HG02852 (cell line): ENCODE measurements around the gene C1QTNF2.

Source experiments
- ATAC-seq: cut with Tn5 transposase; IDR thresholded peaks from one replicate; pipeline ENCODE4 v1.9.1; 2021; ENCODE audit warnings: mild to moderate bottlenecking, moderate library complexity; ENCODE audit not compliant: unreplicated experiment

The C1QTNF2 gene

DNA sequence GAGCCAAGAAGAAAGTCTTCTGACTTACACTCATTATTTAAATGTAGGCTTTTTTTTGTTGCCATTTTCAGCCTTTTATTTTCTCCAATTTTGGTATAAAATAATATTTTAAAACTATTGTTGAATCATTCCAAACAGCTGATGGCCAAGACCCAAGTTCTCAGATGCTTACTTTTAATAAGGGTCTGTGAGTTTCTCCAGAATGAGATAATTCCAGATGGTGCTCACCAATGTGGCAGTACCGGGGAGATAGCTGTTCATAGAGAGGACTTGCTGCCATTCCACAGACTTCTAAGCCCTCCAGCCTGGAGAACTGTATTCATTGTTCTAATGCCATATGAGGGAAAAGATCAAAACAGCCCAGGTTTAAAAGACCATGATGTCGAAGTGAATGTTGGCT is 5.3 kb upstream of the C1QTNF2 start:
- no peak for ATAC-seq

DNA sequence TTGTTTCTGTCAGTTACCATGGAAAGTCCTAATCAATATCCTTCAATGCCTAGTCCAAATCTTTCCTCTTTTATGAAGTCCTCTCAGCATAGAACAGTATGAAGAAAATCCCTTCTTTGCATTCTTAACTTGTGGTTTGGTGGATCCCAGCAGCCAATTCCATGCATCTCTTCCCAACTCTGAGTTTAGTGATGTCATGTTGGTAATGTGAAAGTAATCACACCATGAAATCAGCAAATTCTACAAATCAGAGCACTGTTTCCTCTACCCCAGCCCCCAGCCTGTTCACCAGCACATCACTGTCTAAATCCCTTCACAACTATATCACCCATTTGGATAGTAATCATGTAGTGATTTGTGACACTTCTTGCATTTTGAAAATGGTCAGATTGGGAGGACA is 4.7 kb upstream of the C1QTNF2 start:
- no peak for ATAC-seq

DNA sequence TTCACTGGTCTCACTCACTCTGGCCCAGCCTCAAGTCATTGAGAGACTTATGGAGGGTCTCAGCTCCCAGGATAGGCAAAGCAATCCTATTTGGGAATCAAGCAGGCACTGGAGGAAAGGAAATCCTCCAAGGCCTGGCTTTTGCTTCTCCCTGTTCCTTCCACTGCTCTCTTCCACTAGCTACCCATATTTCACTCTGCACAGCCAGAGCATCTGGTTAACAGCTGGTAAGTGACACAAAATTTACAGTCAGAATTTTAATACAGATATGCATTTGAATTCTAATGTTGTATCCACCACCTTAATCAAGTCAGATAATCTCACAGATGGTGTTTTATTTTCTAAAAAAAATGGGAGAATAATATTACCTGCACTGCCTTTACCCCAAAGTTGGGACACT is 868 bp upstream of the C1QTNF2 start:
- no peak for ATAC-seq

DNA sequence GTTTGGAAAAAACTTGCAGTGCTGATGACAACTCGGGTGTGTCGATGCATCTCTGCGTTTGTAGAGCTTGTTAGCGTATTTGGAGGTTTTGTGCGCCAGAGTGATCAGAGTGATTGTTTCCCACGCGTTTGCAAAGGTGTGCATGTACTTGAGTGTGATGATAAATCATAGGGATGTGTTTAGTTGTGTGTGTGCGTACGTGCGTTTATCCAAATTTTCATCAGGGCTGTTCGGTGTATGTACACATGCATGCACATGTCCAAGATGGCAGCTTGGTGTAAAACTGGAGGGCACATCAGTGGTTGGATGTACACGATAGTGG is 248 bp upstream of the C1QTNF2 start:
- no peak for ATAC-seq

DNA sequence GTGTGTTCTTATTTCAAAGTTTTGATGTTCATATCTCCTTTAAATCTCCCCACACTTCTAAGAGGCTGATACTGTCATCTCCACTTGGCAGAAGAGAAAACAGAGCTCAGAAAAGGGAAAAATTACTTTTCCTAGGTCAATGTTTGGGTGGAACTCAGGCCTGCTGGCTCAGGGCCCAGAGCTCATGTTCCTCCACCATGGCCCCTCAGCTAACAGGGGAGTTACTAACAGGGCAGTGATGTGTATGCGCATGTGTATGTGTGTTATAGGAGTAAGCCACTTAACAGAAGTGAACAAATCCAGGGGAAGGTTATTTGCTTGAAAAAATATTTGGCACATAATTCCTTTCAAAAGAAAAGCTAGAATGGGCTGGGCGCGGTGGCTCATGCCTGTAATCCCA is 2.5 kb downstream of the C1QTNF2 start:
- no peak for ATAC-seq

DNA sequence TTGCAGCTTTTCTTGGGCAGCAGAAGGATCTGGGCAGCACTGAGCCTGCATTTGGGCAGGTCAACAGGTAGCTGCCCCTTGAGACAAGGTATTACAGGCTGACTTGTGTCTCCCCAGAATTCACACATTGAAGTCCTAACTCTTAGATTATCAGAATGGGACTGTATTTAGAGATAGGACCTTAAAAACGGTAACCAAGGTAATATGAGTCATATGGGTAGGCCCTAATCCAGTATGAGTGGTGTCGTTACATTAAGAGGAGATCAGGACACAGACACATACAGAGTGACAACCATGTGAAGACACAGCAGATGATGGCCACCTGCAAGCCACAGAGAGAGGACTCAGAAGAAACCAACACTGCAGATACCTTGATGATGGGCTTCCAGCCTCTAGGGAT is 3.2 kb downstream of the C1QTNF2 start:
- ATAC-seq: no peak

DNA sequence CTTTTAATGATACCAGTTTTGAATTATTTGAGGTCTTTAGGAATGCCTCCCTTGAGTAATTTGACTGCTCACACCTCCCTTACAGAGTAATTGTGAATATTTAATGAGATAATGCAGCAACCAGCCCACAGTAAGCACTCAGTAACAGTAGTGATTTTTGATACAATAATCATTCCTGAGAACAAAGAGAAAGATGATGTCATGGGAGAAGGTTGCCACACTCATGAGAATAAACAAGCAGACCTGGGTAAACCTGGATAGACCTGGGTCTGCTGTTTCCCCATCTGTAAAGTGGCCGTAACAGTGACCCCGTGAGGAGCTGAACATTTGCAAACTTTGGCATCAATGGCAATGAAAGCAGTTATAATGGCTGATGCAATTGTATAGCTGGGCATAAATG is 4.2 kb downstream of the C1QTNF2 start:
- no peak for ATAC-seq

DNA sequence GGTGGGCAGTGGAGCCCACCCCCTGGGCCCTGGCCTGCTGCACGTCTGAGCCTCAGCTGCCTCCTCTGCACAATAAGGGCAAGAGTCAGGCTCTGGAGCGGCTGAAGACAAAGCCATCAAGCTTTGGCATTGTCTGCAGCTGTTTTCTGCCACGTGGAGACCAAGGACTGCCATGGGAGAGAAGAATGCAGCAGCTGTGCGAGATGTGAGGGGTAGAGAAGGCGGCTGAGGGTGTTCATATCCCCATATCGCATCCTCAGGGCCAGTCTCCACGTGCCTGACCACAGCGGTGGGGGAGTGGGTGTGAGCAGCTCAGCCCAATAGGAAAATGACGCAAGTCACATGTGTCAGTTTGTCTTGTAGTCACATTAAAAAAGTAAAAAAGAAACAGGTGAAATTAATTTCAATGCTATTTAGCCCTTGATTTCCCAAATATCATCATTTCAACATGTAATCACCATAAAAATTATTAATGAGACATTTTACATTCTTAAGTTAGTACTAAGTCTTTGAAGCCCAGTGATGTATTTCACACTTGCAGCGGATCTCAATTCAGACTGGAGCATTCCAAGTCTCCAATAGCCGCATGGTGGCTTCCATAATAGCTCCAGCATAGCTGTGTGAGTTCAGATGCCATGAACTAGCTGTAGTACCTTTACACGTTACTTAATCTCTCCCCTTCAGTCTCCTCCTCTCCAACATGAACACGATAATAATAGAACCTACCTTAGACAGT is 6.6 kb downstream of the C1QTNF2 start:
- no peak for ATAC-seq

DNA sequence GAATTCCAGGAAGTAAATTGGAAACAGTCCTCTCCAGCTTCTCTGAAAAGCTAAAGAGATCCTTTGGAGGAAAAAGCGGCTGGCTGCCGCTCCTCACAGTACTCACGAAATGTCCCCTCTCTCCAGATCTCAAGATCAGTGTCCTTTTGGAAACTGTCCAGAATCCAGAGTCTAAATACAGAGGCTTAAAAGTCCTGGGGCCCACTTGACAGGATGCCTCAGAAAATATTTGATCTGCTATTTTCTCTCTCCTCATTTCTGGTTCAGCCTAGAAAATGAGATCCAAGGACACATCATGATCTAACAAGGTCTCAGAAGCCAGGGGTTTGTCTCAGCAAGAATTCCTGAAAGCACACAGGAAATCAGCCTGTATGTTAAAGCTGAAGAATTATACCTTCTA is 7.2 kb downstream of the C1QTNF2 start:
- ATAC-seq: no peak

DNA sequence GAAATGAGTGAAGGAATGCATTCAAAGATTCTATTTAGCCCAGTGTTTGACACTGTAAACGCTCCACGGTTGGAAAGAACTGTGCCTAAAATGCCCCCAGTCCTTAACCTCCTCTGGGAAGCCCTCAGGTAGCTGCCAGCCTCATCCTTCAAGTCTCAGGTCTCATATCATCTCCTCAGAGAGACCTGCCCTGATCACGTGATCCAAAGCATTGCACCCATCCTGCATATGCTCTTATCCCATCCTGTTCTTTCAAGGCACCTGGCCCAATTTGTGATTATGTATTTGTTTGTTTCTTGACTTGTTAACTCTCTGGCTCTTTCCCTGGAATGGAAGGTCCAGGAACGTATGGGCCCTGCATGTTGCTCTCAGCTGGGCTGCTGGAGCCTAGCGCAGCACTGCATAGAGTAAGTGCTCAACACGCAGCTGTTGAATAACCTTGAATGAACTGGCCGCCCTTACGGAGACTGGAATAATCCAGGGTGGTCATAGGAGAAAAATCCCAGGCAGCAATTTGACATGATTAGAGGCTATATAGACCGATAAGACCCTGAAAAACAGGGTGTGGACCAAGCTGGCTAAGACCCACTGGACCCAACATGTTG is 8.7 kb downstream of the C1QTNF2 start:
- no peak for ATAC-seq

DNA sequence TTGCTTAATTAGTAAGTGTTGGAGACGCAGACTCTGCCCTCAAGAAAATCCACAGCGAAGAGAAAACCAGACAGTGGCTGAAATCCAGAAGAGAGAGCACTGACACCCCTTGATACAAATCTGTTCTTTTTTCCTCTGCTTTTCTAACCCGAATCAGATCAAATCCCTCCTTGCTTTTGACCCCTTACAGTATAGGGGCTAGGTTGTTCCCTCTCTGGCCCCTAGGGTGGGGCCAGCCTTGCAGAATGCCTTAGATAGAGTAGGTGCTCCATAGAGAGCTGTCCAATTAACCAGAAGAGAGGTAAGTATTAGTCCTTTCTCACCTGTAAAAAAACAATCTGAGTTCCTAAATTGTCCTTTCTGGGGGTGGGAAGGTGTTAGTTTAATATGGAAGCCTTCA is 10.1 kb downstream of the C1QTNF2 start:
- no peak for ATAC-seq

DNA sequence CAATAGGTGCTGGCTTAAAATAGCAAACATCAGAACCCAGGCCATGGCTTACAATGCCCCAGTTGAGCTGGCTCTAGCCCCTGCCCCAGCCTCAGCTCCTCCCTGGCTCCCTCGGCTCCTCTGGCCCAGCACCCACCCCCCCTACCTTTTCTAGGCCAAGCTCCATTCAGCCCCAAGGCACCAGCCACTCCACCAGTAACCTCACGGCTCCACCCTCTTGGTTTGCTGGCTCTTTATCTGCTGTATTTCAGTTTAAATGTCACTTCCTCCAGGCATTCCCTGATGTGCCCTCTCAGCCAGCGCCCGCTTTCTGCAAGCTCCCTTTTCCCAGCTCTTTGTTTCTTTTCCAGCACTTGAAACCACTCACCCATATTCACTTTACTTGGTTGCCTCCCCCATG is 10.6 kb downstream of the C1QTNF2 start:
- ATAC-seq: no peak

DNA sequence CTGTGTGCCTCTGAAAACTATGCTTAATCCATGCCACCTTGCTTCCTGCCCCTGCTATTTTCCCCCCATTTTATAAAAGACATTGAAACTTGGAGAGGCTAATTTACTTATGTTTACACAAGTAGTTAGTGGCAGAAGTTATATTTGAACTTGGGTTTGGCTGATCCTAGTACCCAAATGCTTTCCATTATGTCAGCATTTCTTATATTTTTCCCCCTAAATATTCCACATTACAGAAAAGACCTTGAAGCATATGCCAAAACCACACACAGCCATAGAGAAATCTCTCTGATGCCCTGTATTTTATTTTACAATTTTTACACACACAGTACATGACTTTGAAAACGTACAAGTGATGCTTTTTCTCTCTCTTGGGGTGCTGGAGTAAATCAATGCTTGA is 11.2 kb downstream of the C1QTNF2 start:
- no peak for ATAC-seq

DNA sequence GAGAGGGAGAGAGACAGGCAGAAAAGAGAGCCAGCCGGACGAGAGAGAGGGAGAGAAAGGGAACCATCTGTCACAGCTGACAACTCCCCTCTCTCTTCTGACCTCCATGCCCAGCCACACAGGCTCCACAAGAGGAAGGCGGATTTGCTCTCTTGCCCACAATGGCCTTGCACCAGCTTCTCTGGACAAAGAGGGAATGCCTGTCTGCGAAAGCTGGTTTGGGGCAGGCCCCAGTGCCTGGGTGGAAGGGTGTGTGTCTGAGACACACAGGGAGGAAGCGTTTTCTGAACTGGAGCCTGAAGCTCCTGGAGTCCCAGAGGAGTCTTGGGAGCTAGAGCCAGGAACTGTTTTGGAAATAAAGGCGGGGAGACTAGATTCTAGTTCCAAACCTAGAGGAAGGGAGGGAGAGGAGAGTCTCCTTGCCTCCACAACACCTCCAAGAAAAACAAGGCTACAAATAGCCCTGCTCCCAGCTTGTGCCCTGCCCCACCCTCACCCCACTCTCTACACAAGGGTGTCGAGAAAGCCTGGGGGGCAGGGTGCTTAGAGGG is 12.5 kb downstream of the C1QTNF2 start:
- no peak for ATAC-seq

DNA sequence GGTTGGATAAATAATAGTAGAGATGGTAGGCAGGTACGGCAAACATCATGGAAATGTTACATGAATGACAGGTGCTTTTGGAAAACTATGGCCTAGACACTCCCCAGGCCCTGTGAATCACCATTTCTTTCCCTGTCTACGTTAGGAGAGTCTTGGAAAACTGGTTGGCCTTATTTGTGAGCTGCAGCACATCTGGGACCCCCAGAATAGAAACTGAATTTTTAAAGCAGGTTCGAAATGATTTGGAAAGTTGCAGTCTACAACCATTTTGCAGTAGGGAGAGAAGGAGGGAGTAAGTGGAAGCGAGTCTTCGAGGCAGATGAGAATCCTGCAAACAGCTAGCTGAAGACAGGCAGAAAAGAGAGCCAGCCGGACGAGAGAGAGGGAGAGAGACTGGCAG is 13.0 kb downstream of the C1QTNF2 start:
- ATAC-seq: no peak

DNA sequence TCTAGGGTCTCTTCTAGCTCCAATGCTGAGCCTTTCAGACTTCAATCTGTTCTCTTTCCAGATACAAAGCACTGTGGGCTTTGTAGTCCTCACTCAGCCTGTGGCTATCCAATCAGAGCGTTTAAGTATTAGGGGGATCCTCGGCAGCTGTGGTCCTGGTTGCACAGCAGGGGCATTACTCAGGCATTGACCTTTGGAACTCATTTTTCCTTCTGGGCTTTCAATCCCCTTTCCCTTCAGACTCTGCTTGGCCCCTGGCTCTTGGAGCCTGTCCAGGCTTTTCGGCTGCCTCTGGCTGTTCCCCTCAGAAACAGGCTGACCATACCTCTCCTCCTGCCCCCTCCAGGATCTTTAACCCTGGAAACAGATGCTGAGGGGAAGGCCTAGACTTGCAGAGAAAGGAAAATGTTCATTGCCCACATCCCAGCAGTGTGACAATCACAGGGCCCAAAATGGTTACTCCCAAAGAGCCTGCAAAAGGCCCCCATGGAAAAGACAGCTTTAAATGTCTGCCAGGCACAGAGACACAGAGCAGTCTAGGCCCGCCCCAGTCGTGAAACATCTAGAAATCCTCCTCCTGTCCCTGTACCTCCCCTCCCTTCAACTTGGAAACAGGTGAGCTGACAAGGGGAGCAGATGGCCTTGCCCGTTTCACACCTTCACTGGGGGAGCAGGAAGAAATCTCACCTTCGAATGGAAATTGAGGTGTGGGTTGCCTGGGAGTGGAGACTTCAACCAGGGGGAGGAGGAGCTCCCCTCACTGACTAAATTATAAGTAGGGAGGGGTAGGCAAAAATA is 13.7 kb downstream of the C1QTNF2 start:
- ATAC-seq: no peak

DNA sequence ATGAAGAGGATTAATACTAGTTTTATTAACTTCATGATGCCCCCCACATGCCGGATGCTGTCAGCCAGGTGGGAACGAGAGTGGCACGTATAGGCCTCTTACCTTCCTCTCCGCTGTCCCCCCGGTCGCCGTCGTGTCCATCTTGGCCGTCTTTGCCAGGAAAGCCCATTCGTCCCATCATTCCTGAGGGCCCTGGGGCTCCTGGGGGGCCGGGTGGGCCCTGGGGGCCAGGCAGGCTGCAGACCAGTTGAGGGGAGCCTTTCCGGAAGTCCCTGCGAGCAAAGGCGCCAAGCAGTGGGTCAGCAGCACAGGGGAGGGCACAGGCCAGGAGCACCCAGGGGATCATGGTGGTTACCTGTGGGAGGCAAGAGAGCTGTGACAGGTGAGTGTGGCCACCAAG is 15.8 kb downstream of the C1QTNF2 start:
- ATAC-seq: no peak

DNA sequence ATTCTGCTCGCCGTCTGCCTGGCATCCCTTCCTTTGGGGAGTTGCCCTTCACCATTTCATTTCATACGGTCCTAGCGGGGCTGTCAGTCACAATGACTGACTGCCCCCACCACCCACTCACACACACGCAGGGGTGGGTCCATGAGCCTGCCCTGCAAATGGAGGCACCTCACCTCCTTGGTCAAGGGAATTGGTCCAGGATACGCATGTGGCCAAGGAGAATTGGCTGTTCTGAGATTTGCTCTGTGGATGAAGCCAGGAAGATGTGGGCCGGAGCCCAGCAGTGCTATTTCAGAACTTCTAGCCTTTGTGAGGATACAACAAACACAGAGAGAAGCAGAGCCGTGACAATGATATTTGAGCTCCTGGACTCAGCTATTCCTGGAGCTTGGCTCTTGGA is 17.0 kb downstream of the C1QTNF2 start:
- no peak for ATAC-seq

DNA sequence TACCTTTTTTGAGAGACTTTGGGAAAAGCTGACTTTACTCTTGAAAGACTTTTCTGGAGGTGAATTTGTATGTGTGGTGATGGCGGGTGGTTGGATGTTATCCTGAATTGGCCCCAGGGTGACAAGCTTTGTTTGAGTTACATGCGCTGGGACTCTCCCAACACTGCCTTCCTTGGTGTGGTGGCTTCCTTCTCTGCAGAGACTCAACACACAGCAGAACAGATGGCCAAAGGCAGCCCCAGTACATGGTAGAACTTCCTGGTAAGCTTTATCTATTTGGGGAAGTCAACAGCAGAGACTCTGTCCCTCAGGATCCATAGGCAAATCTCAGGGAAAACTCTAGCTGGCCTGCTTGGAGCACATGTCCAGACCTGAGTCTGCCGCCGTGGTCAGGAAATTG is 18.1 kb downstream of the C1QTNF2 start:
- no peak for ATAC-seq

DNA sequence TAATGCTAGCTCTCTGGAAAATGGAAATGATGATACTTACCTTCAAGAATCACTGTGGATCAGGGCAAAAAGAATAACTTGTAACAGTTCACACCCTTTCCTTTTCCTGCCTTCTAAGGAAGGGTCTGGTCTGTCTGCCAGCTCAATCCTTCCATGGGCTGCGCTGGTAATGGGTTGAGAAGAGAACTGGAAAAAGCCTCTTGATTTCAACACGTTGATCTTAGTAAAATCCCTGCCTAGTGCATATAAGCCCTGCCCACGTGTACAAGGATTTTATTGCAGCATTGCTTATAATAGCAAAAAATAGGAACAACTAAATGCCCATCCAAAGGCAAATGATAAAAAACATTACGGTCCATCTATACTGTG is 20.5 kb downstream of the C1QTNF2 start:
- no peak for ATAC-seq

DNA sequence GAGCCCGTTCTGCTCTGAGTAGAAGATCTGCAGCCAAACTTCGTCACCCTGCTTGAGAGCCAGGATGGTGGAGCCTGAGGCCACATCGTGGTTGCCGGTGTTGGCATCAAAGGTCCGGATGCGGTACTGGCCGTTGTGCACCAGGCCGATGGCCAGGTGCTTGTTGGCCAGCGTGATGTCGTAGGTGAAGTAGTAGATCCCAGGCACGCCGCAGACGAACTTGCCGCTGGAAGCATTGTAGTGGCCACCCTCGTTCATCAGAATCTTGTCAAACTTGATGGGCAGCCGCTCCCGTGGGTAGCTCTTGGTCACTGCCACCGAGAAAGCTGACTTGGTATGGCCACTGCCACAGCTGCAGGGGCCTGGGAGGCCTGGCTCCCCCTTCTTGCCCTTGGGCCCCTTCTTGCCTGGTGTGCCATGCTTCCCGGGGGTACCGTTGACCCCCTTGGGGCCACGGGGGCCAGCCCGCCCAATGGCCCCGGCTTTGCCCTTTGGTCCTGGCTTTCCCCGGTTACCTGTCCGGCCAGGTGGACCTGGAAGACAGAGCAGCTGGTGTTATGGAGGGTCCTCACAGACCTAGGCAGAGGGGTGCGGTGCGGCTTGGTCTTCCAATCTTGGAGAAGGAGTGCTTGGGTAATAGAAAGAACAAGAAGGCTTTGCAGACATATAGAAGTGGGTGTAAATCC is 21.0 kb downstream of the C1QTNF2 start:
- ATAC-seq: no peak

DNA sequence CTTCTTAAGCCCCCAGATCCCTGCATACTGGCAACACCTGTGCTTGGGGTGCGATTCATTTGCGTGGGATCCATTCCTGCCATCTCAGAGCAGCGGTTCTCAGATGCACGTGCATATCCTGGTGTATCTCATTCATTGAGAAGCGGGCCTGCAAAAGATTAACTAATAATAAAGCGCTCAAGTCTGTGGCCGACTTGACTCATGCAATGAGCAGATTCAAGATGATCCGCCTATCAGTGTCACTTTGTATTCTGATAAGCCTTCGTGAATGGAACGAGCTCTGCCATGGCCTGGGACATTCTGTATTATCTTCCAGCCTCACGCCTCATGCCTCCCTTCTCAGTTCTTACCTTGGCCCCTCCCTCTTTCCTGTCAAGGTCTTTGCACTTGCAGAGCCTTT is 22.3 kb downstream of the C1QTNF2 start:
- ATAC-seq: no peak
